Thyroid gland (tissue), 4 donors: ENCODE measurements around the gene OSCAR. TPM values are rescaled to one million over a fixed set of nuclear protein-coding genes. Genes with fewer than 3 reads are reported as not detected.

ENCODE experiments used
- DNase-seq, 2 donors: peaks; one replicate each; pipeline ENCODE4 v3.0.0-alpha.2; 2019
- H3K27ac ChIP-seq, 3 donors: fragments of 200-600 bp; sonication (generic); 1 replicate in 2 of 3; 2 replicates in 1 of 3; pipeline ENCODE4 v1.5.1; 2016 to 2019; ENCODE audit warnings: mild to moderate bottlenecking in 1 of 3, moderate library complexity in 1 of 3
- H3K27me3 ChIP-seq: fragments of 200-600 bp; sonication (generic); one replicate; pipeline ENCODE4 v1.5.1; 2019
- H3K36me3 ChIP-seq, 2 donors: fragments of 200-600 bp; sonication (generic); one replicate each; pipeline ENCODE4 v1.5.1; 2016 to 2019
- H3K4me1 ChIP-seq, 2 donors: fragments of 200-600 bp; sonication (generic); one replicate each; pipeline ENCODE4 v1.5.1; 2017 to 2019
- H3K4me3 ChIP-seq, 3 donors: fragments of 200-600 bp; sonication (generic); replicated peaks in 1 of 3; 1 replicate in 2 of 3; 2 replicates in 1 of 3; pipeline ENCODE4 v1.5.1; 2016; ENCODE audit warnings: mild to moderate bottlenecking in 1 of 3
- H3K9me3 ChIP-seq: fragments of 200-600 bp; sonication (generic); one replicate; pipeline ENCODE4 v1.5.1; 2017
- CTCF ChIP-seq, 6 experiments: fragments of 200-600 bp in 3 of 6; fragments of 450-650 bp in 3 of 6; sonication (generic) in 3 of 6; IDR thresholded peaks; one replicate each; pipeline ENCODE4 v1.5.1; 2016 to 2019; ENCODE audit warnings: antibody characterized with exemption in 6 of 6, mild to moderate bottlenecking in 2 of 6, inconsistent platforms in 1 of 6, moderate library complexity in 1 of 6
- POLR2A ChIP-seq, 2 donors: fragments of 450-650 bp; IDR thresholded peaks; one replicate each; pipeline ENCODE4 v1.6.1; 2017; ENCODE audit warnings: antibody characterized with exemption in 2 of 2, mild to moderate bottlenecking in 2 of 2, moderate library complexity in 1 of 2
- WGBS, 2 donors: methylation state at CpG; one replicate each; pipeline ENCODE4 v1.1.5; 2017; 5-methylcytosine and 5-hydroxymethylcytosine counted together
- intact Hi-C: fragments of 100-400 bp; cut with DNase I; formaldehyde crosslinking; loops from one replicate; pipeline ENCODE4 v1.15.1; 2023
- total RNA-seq, 4 donors: library from RNA; depleted of rRNA; stranded (reverse); fragments of >200 nt; gene quantifications; one replicate each; pipeline ENCODE4 v1.2.3, GENCODE V29; 2016

Gene OSCAR
- total RNA-seq, 4 donors from 2014 or later: 0.39 to 1.1 (median 0.96) TPM; not detected in 1

- intact Hi-C loops: no loop called here
- Histone ChIP-seq H3K9me3 (no peaks in the 10 kb centered on the region), H3K4me1 (peaks cover 14 to 23% of the 10 kb centered on the region in 2 donors), H3K36me3 (peaks cover 15 to 20% of the 10 kb centered on the region in 2 donors), H3K27me3 (no peaks in the 10 kb centered on the region), H3K4me3 (peak within 1 kb of the TSS; percentile 21 to 58 (median 56)), H3K27ac (peak within 1 kb of the TSS; percentile 49 to 89 (median 85))
- TF ChIP-seq CTCF (IDR thresholded peaks at IDR 0.05): no peak
- peak; percentile 3 to 60 for TF ChIP-seq POLR2A (IDR thresholded peaks at IDR 0.05)
- WGBS, 2 donors: 1 to 2% methylated on average over 59 to 60 of the region's 60 CpGs
- DNase-seq: peak; percentile 96 to 98
Measured at GRCh38 chr19:54115109-54116063, 14.8 kb upstream of the OSCAR start, which contains the start of the genes PRPF31 and TFPT. TSS of gene PRPF31 (plus strand) at chr19:54115754. CDS start at chr19:54118279, 2,525 bp downstream. TSS of gene TFPT (minus strand) at chr19:54115657. CDS start at chr19:54115269, 388 bp downstream.

GRCh38 chr19:54114340-54115108 lies 13.9 kb upstream of the OSCAR start:
- Histone ChIP-seq H3K36me3 (peaks cover 17 to 20% of the 10 kb centered on the region in 2 donors), H3K4me3 (peak overlapping the region in 2 of 3 donors; percentile 56 to 58), H3K27ac (peak overlapping the region in 1 of 3 donors; percentile 89), H3K27me3 (no peaks in the 10 kb centered on the region), H3K4me1 (peaks cover 14 to 23% of the 10 kb centered on the region in 2 donors), H3K9me3 (no peaks in the 10 kb centered on the region)
- TF ChIP-seq POLR2A (IDR thresholded peaks at IDR 0.05) (no peak), CTCF (IDR thresholded peaks at IDR 0.05) (no peak)
- intact Hi-C loops: no loop called here
- peak in 1 of 2 donors; percentile 10 for DNase-seq
- WGBS, 2 donors: 8 to 19% methylated on average over 11 to 28 of the region's 28 CpGs

GRCh38 chr19:54109651-54110050 lies 9.0 kb upstream of the OSCAR start:
- intact Hi-C loops: no loop called here
- Histone ChIP-seq H3K36me3 (peaks cover 32 to 39% of the 10 kb centered on the region in 2 donors), H3K9me3 (no peaks in the 10 kb centered on the region), H3K27ac (no peak overlapping the region), H3K4me3 (no peak overlapping the region), H3K27me3 (no peaks in the 10 kb centered on the region), H3K4me1 (peaks cover 4 to 7% of the 10 kb centered on the region in 2 donors)
- no peak for DNase-seq
- 85 to 91% methylated on average over 6 of the region's 6 CpGs for WGBS, 2 donors
- no peak for TF ChIP-seq CTCF (IDR thresholded peaks at IDR 0.05)
- TF ChIP-seq POLR2A (IDR thresholded peaks at IDR 0.05): no peak

GRCh38 chr19:54108496-54108895 lies 7.9 kb upstream of the OSCAR start:
- WGBS, 2 donors: 87 to 91% methylated on average over 7 of the region's 7 CpGs
- peaks cover 3 to 4% of the 10 kb centered on the region in 2 donors for H3K4me1 ChIP-seq
- no peaks in the 10 kb centered on the region for H3K9me3 ChIP-seq
- H3K36me3 ChIP-seq: peaks cover 32 to 39% of the 10 kb centered on the region in 2 donors
- TF ChIP-seq POLR2A (IDR thresholded peaks at IDR 0.05) (no peak), CTCF (IDR thresholded peaks at IDR 0.05) (no peak)
- H3K27me3 ChIP-seq: no peaks in the 10 kb centered on the region
- H3K4me3 ChIP-seq: no peak overlapping the region
- no peak overlapping the region for H3K27ac ChIP-seq
- no peak for DNase-seq
- intact Hi-C loops: no loop called here
